ENCODE measurements around the gene ANXA11. TPM values are rescaled to one million over a fixed set of nuclear protein-coding genes. Genes with fewer than 3 reads are reported as not detected.

ANXA11 gene
- total and polyA plus RNA-seq, 9 of the 15 experiments (the other 6 are each of a cell fraction or from before 2014, with no cell fraction given), result 43.6 to 212 (median 109) TPM

GRCh38 chr10:80132299-80133139 is 72.8 kb downstream of the ANXA11 start, which contains the start of gene PLAC9:
TSS of gene PLAC9 (plus strand) at chr10:80132730. CDS start at chr10:80132763, 33 bp downstream.
- TF ChIP-seq CBX5 (IDR thresholded peaks at IDR 0.05; ENCODE audit: borderline replicate concordance, low read depth), result no peak
- in situ Hi-C loops (cut with MboI), result loop anchor here (5.0 kb wide), 1 partner anchor 75 kb away; no protein-coding TSS in a partner anchor
- no peak for FAIRE-seq
- Histone ChIP-seq H3K9me1 (ENCODE audit: control insufficient read depth, insufficient read depth, low read length) (no peaks in the 10 kb centered on the region), H4K20me1 (replicated peaks; ENCODE audit: control insufficient read depth, insufficient read depth, low read length) (no peaks in the 10 kb centered on the region; the same call in 1 of the 2 replicates), H3K27ac (ENCODE audit: extremely low read depth, low read depth, low read length) (no peak within 1 kb of the TSS), H3K36me3 (ENCODE audit: control insufficient read depth, insufficient read depth, low read length) (no peaks in the 10 kb centered on the region), H3K4me2 (ENCODE audit: insufficient read depth, low read length) (no peak within 1 kb of the TSS), H3K4me1 (replicated peaks in 1 of 2; ENCODE audit: control insufficient read depth in 2 of 2, insufficient read depth in 2 of 2, low read length in 2 of 2) (peaks cover 0 to 6% of the 10 kb centered on the region in 2 experiments; a peak in 1 of 5 replicates), H2AFZ (ENCODE audit: low read depth, low read length) (no peak within 1 kb of the TSS), H3K4me3 (no peak within 1 kb of the TSS), H3K9me3 (replicated peaks; ENCODE audit: control insufficient read depth, insufficient read depth, low read depth, low read length) (no peaks in the 10 kb centered on the region), H3K79me2 (ENCODE audit: control insufficient read depth, insufficient read depth, low read length) (no peaks in the 10 kb centered on the region), H3K9ac (ENCODE audit: insufficient read depth in 1 of 2, low read depth in 2 of 2, low read length in 2 of 2) (no peak within 1 kb of the TSS), H3K27me3 (ENCODE audit: control insufficient read depth in 2 of 2, insufficient read depth in 2 of 2, low read length in 2 of 2) (peaks cover 34 to 54% of the 10 kb centered on the region in 2 experiments)
- POLR2A ChIA-PET, result interaction anchor here (0.8 to 1.0 kb wide), 2 partner anchors 16 to 692 kb away, joined by 3 to 4 read pairs; no protein-coding TSS in a partner anchor
- CTCF ChIA-PET (ENCODE audit: low intra/inter-chr PET ratio), result interaction anchor here (0.6 kb wide), 1 partner anchor 584 kb away, joined by 5 read pairs; no protein-coding TSS in a partner anchor
- ATAC-seq, result no peak
- DNase-seq (ENCODE audit: extremely low read depth in 1 of 4, low spot score in 3 of 4), result no peak
- BruUV-seq (replicated peaks), result no TSS peak
- 12% methylated on average over 51 of the region's 58 CpGs for WGBS (ENCODE audit: insufficient coverage, low coverage, missing lambda C conversion rate)
- intact Hi-C loops (cut with micrococcal nuclease), result no loop called here

GRCh38 chr10:80131499-80131901 is 73.8 kb downstream of the ANXA11 start:
- intact Hi-C loops (cut with micrococcal nuclease), result loop anchor here (2.0 kb wide), 2 partner anchors 73 to 569 kb away; no protein-coding TSS in a partner anchor
- Histone ChIP-seq H3K27me3 (ENCODE audit: control insufficient read depth in 2 of 2, insufficient read depth in 2 of 2, low read length in 2 of 2) (peaks cover 27 to 54% of the 10 kb centered on the region in 2 experiments; a peak in 4 of 5 replicates), H3K79me2 (ENCODE audit: control insufficient read depth, insufficient read depth, low read length) (no peaks in the 10 kb centered on the region), H3K9ac (ENCODE audit: insufficient read depth in 1 of 2, low read depth in 2 of 2, low read length in 2 of 2) (no peak overlapping the region), H2AFZ (ENCODE audit: low read depth, low read length) (no peak overlapping the region), H3K4me3 (no peak overlapping the region), H4K20me1 (replicated peaks; ENCODE audit: control insufficient read depth, insufficient read depth, low read length) (no peaks in the 10 kb centered on the region; the same call in 1 of the 2 replicates), H3K4me2 (ENCODE audit: insufficient read depth, low read length) (no peak overlapping the region), H3K9me1 (ENCODE audit: control insufficient read depth, insufficient read depth, low read length) (no peaks in the 10 kb centered on the region), H3K36me3 (ENCODE audit: control insufficient read depth, insufficient read depth, low read length) (no peaks in the 10 kb centered on the region), H3K4me1 (replicated peaks in 1 of 2; ENCODE audit: control insufficient read depth in 2 of 2, insufficient read depth in 2 of 2, low read length in 2 of 2) (peaks cover 0 to 6% of the 10 kb centered on the region in 2 experiments; a peak in 1 of 5 replicates), H3K9me3 (replicated peaks; ENCODE audit: control insufficient read depth, insufficient read depth, low read depth, low read length) (no peaks in the 10 kb centered on the region), H3K27ac (ENCODE audit: extremely low read depth, low read depth, low read length) (no peak overlapping the region)
- POLR2A ChIA-PET, result interaction anchor here (0.6 to 0.8 kb wide), 3 partner anchors 547 to 691 kb away, joined by 3 to 4 read pairs (median 4); no protein-coding TSS in a partner anchor
- BruUV-seq (replicated peaks), result no TSS peak
- in situ Hi-C loops (cut with MboI), result loop anchor here (5.0 kb wide), 1 partner anchor 74 kb away; no protein-coding TSS in a partner anchor
- FAIRE-seq, result no peak
- ATAC-seq, result no peak
- DNase-seq (ENCODE audit: extremely low read depth in 1 of 4, low spot score in 3 of 4), result no peak
- 4% methylated on average over 6 of the region's 6 CpGs for WGBS (ENCODE audit: insufficient coverage, low coverage, missing lambda C conversion rate)
- TF ChIP-seq HMG20B (CRISPR knock-in tag; IDR thresholded peaks at IDR 0.05), result no peak
- CTCF ChIA-PET (ENCODE audit: low intra/inter-chr PET ratio), result no interaction called here

Measured in K562 (cell line).